ENCODE data around the gene DMRT3. TPM values are rescaled to one million over a fixed set of nuclear protein-coding genes. Genes with fewer than 3 reads are reported as not detected.

The DMRT3 gene
- total and polyA plus RNA-seq, 10 donors = not detected

- no peaks in the 10 kb centered on the region for H3K36me3 ChIP-seq
- no peak overlapping the region for H3K27ac ChIP-seq
- TF ChIP-seq POLR2A (IDR thresholded peaks at IDR 0.05) = no peak
- no peak for TF ChIP-seq CTCF (IDR thresholded peaks at IDR 0.05 in 8 of 11, conservative IDR thresholded peaks at IDR 0.05 in 3 of 11)
- TF ChIP-seq POLR2AphosphoS5 (IDR thresholded peaks at IDR 0.05) = no peak
- peaks cover 0 to 18% (median 0%) of the 10 kb centered on the region in 7 donors for H3K27me3 ChIP-seq (replicated peaks in 1 of 7)
- 84 to 95% (median 90%) methylated on average over 2 of the region's 2 CpGs for WGBS, 5 donors
- DNase-seq = no peak
- peaks cover 0 to 7% (median 7%) of the 10 kb centered on the region in 8 donors for H3K9me3 ChIP-seq
- peaks cover 0 to 14% (median 0%) of the 10 kb centered on the region in 6 donors for H3K4me1 ChIP-seq
- intact Hi-C loops (cut with DNase I; ENCODE audit: low total_unique reads) = loop anchor here (10.0 kb wide), 1 partner anchor 388 kb away; no protein-coding TSS in a partner anchor
- H3K4me3 ChIP-seq = no peak overlapping the region
Observed at GRCh38 chr9:1002678-1003077, 26.2 kb downstream of the DMRT3 start.

GRCh38 chr9:1005043-1005667, 28.7 kb downstream of the DMRT3 start:
- no peaks in the 10 kb centered on the region for H3K9me3 ChIP-seq
- H3K36me3 ChIP-seq = no peaks in the 10 kb centered on the region
- peaks cover 0 to 13% (median 3%) of the 10 kb centered on the region in 6 donors for H3K4me1 ChIP-seq
- 55 to 60% (median 58%) methylated on average over 10 of the region's 10 CpGs for WGBS, 5 donors
- H3K27ac ChIP-seq = no peak overlapping the region
- peaks cover 0 to 43% (median 3%) of the 10 kb centered on the region in 7 donors for H3K27me3 ChIP-seq (replicated peaks in 1 of 7)
- no peak for DNase-seq
- no peak for TF ChIP-seq POLR2A (IDR thresholded peaks at IDR 0.05)
- TF ChIP-seq POLR2AphosphoS5 (IDR thresholded peaks at IDR 0.05) = no peak
- peak in 8 of 11 experiments; percentile 24 to 58 (median 47) for TF ChIP-seq CTCF (IDR thresholded peaks at IDR 0.05 in 8 of 11, conservative IDR thresholded peaks at IDR 0.05 in 3 of 11)
- intact Hi-C loops (cut with DNase I; ENCODE audit: low total_unique reads) = loop anchor here (5.0 to 10.0 kb wide), 2 partner anchors 108 to 390 kb away; no protein-coding TSS in a partner anchor
- no peak overlapping the region for H3K4me3 ChIP-seq

- Histone ChIP-seq H3K36me3 (no peaks in the 10 kb centered on the region), H3K4me1 (peaks cover 0 to 13% (median 3%) of the 10 kb centered on the region in 6 donors), H3K27me3 (replicated peaks in 1 of 7) (peaks cover 0 to 61% (median 3%) of the 10 kb centered on the region in 7 donors), H3K4me3 (no peak overlapping the region), H3K27ac (no peak overlapping the region), H3K9me3 (no peaks in the 10 kb centered on the region)
- intact Hi-C loops (cut with DNase I; ENCODE audit: low total_unique reads) = loop anchor here (5.0 to 10.0 kb wide), 2 partner anchors 110 to 393 kb away; no protein-coding TSS in a partner anchor
- 81 to 90% (median 86%) methylated on average over 3 of the region's 3 CpGs for WGBS, 5 donors
- DNase-seq = no peak
- TF ChIP-seq POLR2A (IDR thresholded peaks at IDR 0.05) (no peak), POLR2AphosphoS5 (IDR thresholded peaks at IDR 0.05) (no peak), CTCF (IDR thresholded peaks at IDR 0.05 in 8 of 11, conservative IDR thresholded peaks at IDR 0.05 in 3 of 11) (no peak)
Observed at GRCh38 chr9:1007312-1007711, 30.9 kb downstream of the DMRT3 start.

GRCh38 chr9:1008216-1008615, 31.8 kb downstream of the DMRT3 start:
- Histone ChIP-seq H3K9me3 (no peaks in the 10 kb centered on the region), H3K27ac (no peak overlapping the region), H3K27me3 (replicated peaks in 1 of 7) (peaks cover 0 to 61% (median 3%) of the 10 kb centered on the region in 7 donors), H3K4me1 (peaks cover 0 to 13% (median 3%) of the 10 kb centered on the region in 6 donors), H3K36me3 (no peaks in the 10 kb centered on the region), H3K4me3 (no peak overlapping the region)
- TF ChIP-seq POLR2AphosphoS5 (IDR thresholded peaks at IDR 0.05) (no peak), CTCF (IDR thresholded peaks at IDR 0.05 in 8 of 11, conservative IDR thresholded peaks at IDR 0.05 in 3 of 11) (no peak), POLR2A (IDR thresholded peaks at IDR 0.05) (no peak)
- no peak for DNase-seq
- intact Hi-C loops (cut with DNase I; ENCODE audit: low total_unique reads) = loop anchor here (5.0 to 10.0 kb wide), 2 partner anchors 111 to 393 kb away; no protein-coding TSS in a partner anchor
- 82 to 89% (median 89%) methylated on average over 3 of the region's 3 CpGs for WGBS, 5 donors

Data from spleen (tissue), 11 donors.